ENCODE results near the gene GALNS. TPM values are rescaled to one million over a fixed set of nuclear protein-coding genes. Genes with fewer than 3 reads are reported as not detected.

The GALNS gene
- total and polyA plus RNA-seq, 10 donors: 9.7 to 71.6 (median 42.9) TPM

DNA sequence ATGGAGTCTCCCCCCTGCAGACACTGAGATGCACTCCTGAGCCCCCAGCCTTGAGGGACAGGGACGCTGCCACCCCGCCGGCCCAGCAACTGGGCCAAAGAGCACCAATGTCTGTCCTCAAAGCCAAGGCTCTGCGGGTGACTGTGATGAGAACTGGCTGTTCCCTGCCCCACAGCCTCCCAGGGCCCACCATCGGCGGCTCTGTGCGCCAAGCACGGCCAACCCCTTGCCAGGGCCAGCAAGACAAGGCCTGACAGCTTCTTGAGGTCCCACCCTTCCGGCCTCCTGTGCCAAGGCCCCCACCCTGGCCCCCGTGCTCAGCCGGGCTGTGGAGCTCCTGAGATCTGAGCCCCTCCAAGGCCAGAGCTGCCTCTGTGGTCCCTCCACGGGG lies 43.9 kb upstream of the GALNS start:
- peaks cover 0 to 91% (median 52%) of the 10 kb centered on the region in 6 donors for H3K36me3 ChIP-seq
- H3K4me3 ChIP-seq: no peak overlapping the region
- peaks cover 0 to 58% (median 29%) of the 10 kb centered on the region in 6 donors for H3K4me1 ChIP-seq
- no peaks in the 10 kb centered on the region for H3K9me3 ChIP-seq
- peak overlapping the region in 5 of 8 donors; percentile 29 to 74 (median 49) for H3K27ac ChIP-seq
- intact Hi-C loops (cut with DNase I; ENCODE audit: low total_unique reads): no loop called here
- DNase-seq: no peak
- no peaks in the 10 kb centered on the region for H3K27me3 ChIP-seq (replicated peaks in 1 of 7)
- WGBS, 5 donors: 67 to 89% (median 79%) methylated on average over 5 to 12 of the region's 12 CpGs
- TF ChIP-seq, protein P1, sequence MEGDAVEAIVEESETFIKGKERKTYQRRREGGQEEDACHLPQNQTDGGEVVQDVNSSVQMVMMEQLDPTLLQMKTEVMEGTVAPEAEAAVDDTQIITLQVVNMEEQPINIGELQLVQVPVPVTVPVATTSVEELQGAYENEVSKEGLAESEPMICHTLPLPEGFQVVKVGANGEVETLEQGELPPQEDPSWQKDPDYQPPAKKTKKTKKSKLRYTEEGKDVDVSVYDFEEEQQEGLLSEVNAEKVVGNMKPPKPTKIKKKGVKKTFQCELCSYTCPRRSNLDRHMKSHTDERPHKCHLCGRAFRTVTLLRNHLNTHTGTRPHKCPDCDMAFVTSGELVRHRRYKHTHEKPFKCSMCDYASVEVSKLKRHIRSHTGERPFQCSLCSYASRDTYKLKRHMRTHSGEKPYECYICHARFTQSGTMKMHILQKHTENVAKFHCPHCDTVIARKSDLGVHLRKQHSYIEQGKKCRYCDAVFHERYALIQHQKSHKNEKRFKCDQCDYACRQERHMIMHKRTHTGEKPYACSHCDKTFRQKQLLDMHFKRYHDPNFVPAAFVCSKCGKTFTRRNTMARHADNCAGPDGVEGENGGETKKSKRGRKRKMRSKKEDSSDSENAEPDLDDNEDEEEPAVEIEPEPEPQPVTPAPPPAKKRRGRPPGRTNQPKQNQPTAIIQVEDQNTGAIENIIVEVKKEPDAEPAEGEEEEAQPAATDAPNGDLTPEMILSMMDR (IDR thresholded peaks at IDR 0.05 in 8 of 11, conservative IDR thresholded peaks at IDR 0.05 in 3 of 11): no peak
- peak in 2 of 3 donors; percentile 42 to 58 for TF ChIP-seq POLR2AphosphoS5 (IDR thresholded peaks at IDR 0.05)

DNA sequence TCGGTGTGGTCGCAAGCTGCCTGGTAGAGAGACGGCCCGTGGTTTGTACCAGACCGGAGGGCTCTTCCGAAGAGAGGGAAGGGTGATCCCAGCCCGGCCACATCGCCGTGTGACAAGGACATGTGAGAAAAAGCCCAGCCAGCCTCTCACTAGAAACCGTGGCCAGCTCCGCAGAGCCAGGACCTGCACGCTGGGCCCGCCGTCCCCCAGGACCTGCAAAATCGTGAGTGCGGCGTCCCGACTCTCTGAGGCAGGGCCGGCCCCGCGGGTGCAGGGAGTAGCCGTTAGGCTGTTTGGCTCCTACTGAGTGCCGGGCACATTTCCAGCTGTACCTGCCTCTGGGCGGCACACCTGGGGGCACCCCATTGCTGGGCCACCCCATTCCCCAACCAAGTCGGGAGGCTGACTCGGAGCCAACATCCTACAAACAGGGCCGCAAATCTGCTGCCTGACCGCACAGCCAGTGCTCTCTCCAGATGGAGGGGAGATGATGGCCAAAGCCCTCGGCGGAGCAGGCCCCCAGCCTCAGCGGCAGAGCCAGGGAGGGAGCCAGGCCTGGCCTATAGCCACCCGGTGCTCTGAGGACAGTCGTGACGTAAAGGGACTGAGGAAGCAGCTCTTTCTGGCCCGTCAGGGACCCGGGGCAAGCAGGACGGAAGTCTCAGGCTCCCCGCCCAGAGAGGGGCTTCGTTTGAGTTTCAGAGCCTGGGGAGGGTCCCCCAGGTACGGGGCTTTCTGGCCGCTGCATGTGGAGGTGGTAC lies 43.3 kb upstream of the GALNS start:
- H3K4me3 ChIP-seq: no peak overlapping the region
- TF ChIP-seq POLR2AphosphoS5 (IDR thresholded peaks at IDR 0.05) (no peak), POLR2A (IDR thresholded peaks at IDR 0.05) (no peak)
- TF ChIP-seq, protein P1 (IDR thresholded peaks at IDR 0.05 in 8 of 11, conservative IDR thresholded peaks at IDR 0.05 in 3 of 11): no peak
- H3K27ac ChIP-seq: peak overlapping the region in 5 of 8 donors; percentile 29 to 74 (median 49)
- DNase-seq: no peak
- H3K36me3 ChIP-seq: peaks cover 0 to 97% (median 53%) of the 10 kb centered on the region in 6 donors
- no peaks in the 10 kb centered on the region for H3K9me3 ChIP-seq
- intact Hi-C loops (cut with DNase I; ENCODE audit: low total_unique reads): no loop called here
- H3K4me1 ChIP-seq: peaks cover under 1 to 60% (median 30%) of the 10 kb centered on the region in 6 donors
- H3K27me3 ChIP-seq (replicated peaks in 1 of 7): no peaks in the 10 kb centered on the region
- 78 to 91% (median 88%) methylated on average over 27 to 41 of the region's 41 CpGs for WGBS, 5 donors

DNA sequence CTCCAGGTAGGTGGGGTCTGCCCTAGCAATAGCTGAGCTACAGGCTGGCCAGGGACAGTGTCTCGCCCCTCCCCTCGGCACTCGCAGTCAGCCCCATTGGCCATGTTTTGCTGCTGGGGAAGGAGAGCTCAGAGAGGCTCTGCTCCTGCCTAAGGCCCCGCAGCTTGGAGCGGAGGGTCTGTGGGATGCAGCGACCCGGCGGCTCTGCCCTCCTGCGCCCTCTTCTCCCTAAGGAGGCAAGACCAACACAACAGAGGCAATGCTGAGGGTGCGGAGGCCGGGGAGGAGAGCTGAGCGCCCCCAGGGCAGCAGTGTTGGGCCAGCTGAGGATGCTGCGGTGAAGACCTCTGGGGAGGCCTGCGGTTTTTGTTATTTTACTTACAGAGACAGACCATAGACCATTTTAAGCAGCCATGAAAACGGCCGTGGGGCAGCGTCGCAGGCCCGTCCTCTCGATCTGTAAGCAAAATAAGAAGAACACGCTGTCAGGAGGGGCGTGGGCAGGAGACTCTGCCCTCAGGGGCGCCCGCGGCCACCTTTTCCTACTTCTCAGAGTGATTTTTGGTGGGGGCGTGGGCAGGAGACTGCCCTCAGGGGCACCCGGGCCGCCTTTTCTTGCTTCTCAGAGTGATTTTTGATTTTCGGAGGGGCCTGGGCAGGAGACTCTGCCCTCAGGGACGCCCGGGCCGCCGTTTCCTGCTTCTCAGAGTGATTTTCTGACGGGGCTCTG lies 41.1 kb upstream of the GALNS start:
- peaks cover 0 to 92% (median 53%) of the 10 kb centered on the region in 6 donors for H3K36me3 ChIP-seq
- TF ChIP-seq, protein P1 (IDR thresholded peaks at IDR 0.05 in 8 of 11, conservative IDR thresholded peaks at IDR 0.05 in 3 of 11): no peak
- TF ChIP-seq POLR2AphosphoS5 (IDR thresholded peaks at IDR 0.05): no peak
- TF ChIP-seq POLR2A (IDR thresholded peaks at IDR 0.05): no peak
- H3K27ac ChIP-seq: no peak overlapping the region
- WGBS, 5 donors: 87 to 95% (median 91%) methylated on average over 30 to 34 of the region's 34 CpGs
- no peaks in the 10 kb centered on the region for H3K27me3 ChIP-seq (replicated peaks in 1 of 7)
- DNase-seq: no peak
- H3K4me3 ChIP-seq: no peak overlapping the region
- H3K9me3 ChIP-seq: no peaks in the 10 kb centered on the region
- intact Hi-C loops (cut with DNase I; ENCODE audit: low total_unique reads): no loop called here
- H3K4me1 ChIP-seq: peaks cover 4 to 46% (median 25%) of the 10 kb centered on the region in 6 donors
